ENCODE measurements around the gene HECW1.
"Not testable (repeated sequence)": the region's sequence is repeated elsewhere in the genome, so short reads cannot be mapped to it uniquely, and the experiment has no call there.

Gene HECW1

DNA sequence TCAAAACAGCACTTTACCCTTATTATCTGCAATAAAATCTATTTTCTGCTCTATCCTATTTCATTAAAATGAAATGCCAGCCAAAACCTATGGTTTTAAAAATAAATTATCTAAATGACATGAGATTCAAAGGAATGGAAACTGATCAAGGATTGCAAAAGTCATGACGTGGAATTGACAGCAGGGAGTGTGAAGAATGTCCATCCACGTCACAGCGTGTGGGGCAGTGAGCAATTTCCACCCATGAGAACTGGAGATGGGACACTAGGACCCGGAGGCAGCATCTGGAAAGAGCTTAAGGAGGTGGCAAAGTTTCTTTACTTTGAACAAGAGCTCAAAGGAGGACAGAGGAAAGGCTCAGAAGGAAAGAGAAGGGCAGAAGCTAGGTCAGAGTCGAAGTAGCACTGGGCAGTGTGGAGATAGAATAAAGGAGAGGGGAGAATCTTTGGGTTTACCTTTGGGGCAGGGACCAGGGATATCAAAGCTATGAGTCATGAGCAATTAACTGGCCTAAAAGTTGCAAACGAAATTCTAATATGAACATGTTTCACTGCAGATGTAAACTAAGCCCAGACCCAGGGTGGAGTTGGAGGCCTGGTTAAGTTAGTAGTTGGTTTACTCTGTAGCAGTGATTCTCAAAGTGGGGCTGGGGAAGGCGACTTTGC is 445.5 kb downstream of the HECW1 start:
- no peak for DNase-seq

- DNase-seq = no peak
Measured at GRCh38 chr7:43559171-43559945, 446.9 kb downstream of the HECW1 start.

- DNase-seq = no peak
Measured at GRCh38 chr7:43559946-43560335, 447.5 kb downstream of the HECW1 start.

DNA sequence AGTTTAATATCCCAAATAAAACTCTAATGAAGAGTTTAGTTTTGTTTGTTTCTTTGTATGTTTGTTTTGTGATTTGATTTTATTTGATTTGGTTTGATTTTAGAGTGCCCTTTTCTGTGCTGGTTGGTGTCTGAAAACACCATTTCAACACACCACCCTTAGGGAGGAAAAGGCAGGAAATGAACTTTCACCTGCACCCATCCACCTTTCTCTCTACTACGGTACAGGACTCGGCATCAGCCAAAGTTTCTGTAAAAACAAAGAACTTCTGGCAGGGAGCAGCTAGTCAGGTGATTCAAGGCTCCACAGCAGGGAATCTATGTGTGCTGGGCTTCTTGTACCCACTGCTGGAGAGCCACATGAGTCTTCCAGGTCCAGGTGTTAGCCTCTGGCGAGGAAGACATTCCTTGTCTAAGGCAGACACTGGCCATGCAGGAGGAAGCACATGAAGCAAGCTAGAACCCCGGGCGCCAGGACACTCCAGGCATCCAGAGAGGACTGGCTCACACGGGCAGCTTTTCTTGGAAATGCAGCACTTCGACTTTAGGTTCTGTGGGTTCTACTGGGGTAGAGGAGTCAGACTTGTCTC is 448.4 kb downstream of the HECW1 start:
- no peak for DNase-seq

GRCh38 chr7:43562383-43562782 is 449.9 kb downstream of the HECW1 start:
- no peak for DNase-seq

DNA sequence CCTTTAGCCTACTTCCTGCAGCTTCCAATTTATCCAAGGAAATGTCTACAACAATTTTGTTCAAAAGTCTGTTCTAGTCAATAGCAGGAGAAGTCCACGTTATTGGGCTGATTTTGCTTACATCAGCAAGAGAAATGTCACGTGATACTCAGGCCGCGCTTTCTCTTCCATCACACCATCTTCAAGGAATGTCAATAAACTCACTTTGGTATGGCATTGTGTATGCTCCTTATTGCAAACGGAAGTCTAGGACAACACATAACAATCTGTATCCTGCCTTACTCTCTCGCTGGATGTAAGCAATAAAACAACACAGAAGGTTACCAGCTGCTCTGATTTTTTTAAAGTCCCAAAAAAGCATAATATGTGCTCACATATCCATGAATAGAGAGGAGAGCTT is 453.3 kb downstream of the HECW1 start:
- no peak for DNase-seq

GRCh38 chr7:43568529-43568928 is 456.1 kb downstream of the HECW1 start:
- DNase-seq = no peak

DNA sequence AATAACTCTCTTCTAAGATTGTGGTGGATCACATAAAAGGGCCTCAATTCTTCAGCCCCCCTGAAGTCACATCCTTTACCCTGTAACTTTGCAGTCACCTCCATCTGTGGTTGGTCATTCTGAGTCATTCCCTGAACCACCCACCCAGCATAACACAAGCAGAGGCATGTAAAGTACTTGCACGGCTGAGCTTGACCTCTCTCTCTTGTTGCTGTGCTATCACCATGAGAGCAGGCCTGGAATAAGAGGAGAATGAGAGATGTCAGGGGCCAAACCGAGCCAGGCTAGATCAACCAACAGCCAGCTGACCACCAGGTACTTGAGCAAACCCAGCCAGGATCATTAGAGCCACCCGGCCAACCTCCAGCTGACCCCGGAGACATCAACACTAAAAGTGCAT is 457.0 kb downstream of the HECW1 start:
- DNase-seq = no peak

DNA sequence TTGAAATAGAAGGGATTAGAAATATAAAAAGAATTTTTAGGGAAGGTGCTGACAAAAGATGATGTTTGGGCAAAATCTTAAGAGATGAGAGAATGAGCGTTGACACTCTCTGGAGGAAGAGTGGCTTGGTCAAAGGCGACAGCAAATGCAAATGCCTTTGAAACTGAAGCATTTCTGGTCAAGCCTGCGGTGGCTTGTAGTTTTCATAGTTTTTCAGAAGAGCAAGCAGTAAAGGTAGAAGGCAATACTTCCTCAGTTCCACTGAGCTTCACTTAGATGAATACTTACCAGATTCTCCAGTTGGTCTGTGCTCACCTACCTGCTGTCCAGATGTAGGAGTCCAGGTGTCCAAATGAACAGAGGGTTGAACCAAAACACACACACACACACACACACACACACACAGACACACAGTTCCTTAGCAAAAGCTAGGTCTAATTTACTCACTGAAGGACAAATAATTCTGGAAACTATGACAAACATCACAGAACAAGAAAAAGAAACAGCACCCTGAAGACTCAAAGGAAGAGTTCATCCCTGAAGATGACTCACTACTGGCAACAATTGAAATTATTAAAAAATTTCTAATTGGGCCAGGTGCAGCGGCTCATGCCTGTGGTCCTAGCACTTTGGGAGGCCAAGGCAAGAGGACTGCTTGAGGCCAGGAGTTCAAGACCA is 458.4 kb downstream of the HECW1 start:
- no peak for DNase-seq

- peak; percentile 95 for DNase-seq
Measured at GRCh38 chr7:43572516-43573049, 460.1 kb downstream of the HECW1 start.

- DNase-seq = not testable (repeated sequence)
Measured at GRCh38 chr7:43573832-43574231, 461.4 kb downstream of the HECW1 start.

DNA sequence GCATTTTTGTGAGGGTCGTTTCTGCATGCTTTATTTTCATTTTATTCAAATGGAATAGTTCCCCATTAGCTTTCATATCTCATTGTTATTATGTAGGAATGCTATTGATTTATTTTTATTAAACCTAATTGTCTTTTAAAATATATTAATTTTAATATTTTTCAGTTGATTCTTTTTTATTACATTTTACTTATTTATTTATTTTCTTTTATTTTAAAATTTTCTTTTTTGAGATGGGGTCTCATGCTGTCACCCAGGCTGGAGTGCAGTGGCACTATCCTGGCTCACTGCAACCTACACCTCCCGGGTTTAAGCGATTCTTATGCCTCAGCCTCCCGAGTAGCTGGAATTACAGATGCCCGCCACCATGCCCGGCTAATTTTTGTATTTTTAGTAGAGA is 463.1 kb downstream of the HECW1 start:
- DNase-seq = no peak

DNA sequence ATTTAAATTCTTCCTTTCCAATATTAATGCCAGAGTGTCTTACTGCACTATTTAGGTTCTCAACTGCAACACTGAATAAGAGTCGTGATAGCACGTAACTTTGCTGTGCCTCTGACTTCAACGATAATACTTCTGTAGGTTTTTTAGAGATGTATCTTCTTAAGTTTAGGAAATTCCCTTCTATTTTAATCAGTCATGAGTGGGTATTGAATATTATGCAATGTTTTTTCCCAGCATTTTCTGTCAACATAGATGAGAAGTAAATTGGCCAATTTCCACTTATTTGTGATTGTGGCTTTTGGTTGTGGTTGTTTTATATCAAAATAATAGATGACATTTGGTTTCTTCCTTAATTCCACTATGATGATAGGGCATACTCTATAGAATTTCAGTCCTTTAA is 463.8 kb downstream of the HECW1 start:
- no peak for DNase-seq

DNA sequence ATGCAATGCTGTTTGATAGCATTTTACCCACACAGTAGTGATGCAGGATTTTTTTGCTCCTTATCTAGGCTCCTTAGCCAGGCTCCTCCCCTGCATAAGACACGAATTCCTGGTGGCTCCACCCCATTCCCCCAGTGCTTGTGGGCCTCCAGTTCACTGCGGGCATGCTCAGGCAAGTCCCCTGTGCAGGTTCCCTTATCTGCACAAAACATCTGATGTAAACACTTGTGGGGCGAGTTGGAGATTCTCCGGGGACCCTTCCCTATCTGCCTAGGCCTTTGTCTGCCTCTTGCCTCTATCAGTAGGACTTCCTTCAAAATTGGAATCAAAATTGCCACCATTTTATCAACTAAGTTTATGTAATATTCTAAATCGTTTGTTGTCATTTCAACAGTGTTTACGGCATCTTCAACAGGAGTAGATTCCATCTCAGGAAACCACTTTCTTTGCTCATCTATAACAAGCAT is 465.1 kb downstream of the HECW1 start:
- no peak for DNase-seq

DNA sequence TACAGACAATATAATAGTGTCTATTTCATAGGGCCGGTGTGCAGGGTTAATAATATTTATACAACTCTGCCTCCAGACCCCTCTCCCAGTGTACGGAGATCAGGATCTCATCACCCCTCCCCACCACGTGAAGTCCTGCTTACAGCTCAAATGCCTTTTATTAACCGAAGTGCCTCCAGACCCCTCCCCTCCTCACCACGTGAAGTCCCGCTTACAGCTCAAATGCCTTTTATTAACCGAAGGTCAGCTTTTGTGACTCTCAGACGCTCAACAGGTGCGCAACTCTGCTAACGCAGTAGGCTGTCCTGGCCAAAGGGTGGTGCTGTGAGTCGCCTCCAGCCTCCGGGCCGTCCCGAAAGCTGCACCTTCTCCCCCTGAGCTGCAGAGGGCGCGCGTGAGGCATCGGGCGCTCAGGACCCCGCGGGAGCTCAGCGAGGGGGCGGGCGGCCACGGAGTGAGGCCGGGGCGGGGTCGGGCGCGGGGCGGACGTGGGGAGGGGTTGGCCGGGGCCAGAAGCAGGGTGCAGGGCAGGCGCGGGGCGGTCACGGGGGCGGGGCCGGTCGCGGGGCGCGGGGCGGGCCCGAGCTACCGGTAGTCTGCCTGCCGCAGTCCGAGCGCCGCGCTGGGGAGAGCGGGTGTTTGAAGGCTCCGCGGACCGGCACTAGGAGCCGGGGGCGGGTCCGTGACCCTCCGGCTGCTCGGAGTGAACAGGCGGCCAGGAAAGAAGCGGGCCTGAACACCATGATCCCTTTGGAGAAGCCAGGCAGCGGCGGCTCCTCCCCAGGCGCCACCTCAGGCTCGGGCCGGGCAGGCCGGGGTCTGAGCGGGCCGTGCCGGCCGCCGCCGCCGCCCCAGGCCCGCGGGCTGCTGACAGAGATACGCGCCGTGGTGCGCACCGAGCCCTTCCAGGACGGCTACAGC is 470.3 kb downstream of the HECW1 start, which contains the start of gene STK17A:
TSS of gene STK17A (plus strand) at position 606 of the 921 bp plus-strand sequence. CDS start at position 742, 136 bp downstream.
- peak; percentile 97 for DNase-seq

GRCh38 chr7:43583424-43584194 is 471.2 kb downstream of the HECW1 start:
- DNase-seq = peak; percentile 85

- peak; percentile 69 for DNase-seq
Measured at GRCh38 chr7:43584195-43584586, 471.7 kb downstream of the HECW1 start.

GRCh38 chr7:43584733-43585132 is 472.3 kb downstream of the HECW1 start:
- peak; percentile 24 for DNase-seq

DNA sequence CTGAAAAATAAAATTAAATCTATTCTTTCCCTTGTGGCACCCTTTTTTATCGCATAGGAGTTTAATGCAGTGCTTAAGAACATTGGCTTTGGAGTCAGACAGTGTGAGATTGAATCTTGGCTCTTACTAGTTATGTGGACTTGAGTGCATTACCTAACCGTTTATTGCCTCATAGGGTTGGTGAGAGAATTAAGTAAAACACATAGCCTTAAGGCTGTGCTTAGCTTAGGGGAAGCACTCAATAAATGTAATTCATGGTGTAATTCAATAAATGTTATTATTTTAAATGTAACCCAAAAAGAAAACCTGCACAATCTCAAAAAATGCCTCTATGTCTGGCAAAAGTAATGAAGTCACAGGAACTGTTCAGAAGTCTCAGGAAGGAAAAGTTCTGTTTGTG is 473.1 kb downstream of the HECW1 start:
- DNase-seq = peak; percentile 45

DNA sequence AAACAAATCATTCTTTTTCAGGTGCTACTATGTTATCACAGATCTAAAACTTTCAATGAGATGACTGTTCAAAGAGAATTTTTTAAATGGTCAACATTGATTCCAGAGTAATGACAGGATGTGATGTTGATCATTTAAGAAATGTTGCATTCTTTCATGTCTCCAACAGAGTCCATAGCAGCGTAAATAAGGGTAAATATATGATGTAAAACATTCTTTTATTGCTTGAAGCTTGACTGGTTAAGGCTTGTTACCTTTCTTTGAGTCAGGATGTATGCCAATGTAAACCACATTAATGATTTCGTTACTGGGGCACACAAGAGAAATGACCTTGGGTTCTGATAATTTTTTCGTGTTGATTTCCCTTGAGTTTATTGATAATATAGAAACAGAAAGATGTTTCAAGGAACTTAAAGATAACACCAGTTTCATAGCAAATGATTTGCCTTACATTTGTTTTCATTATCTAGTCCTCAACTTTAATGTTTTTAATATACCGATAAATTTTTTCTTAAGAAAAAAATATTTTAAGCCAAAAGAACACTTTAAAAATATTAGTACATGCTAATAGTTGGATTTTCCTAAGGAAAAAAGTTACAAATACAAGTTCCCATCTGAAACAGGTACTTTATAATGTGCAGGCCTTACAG is 473.9 kb downstream of the HECW1 start:
- no peak for DNase-seq
